Metanephros (tissue), 1 donor: ENCODE data around the gene CES2. TPM values are rescaled to one million over a fixed set of nuclear protein-coding genes. Genes with fewer than 3 reads are reported as not detected.

Source experiments
- total RNA-seq: library from RNA; depleted of rRNA; stranded (reverse); fragments of >200 nt; gene quantifications from one replicate; pipeline ENCODE4 v1.2.3, GENCODE V29; 2014

CES2 gene
- total RNA-seq, result 35.0 TPM

GRCh38 chr16:66935314-66936011 is at the start of gene CES2:
Gene CES2 (plus strand): TSS chr16:66935516. CDS start chr16:66935636, 120 bp downstream.

GRCh38 chr16:66918803-66919568 is 16.3 kb upstream of the CES2 start, which contains the start of gene CDH16:
Gene CDH16 (minus strand): TSS chr16:66918885. CDS start chr16:66918065, 820 bp downstream.

GRCh38 chr16:66925322-66925840 is 9.9 kb upstream of the CES2 start, which contains the start of gene RRAD:
Gene RRAD (minus strand): TSS chr16:66925535. CDS start chr16:66925179, 356 bp downstream.

GRCh38 chr16:66934138-66934838 is 1.0 kb upstream of the CES2 start, which contains the start of gene CIAO2B:
Gene CIAO2B (minus strand): TSS chr16:66934402. CDS start chr16:66934364, 38 bp downstream.

GRCh38 chr16:66961065-66961744 is 25.9 kb downstream of the CES2 start, which contains the start of gene CES3:
Gene CES3 (plus strand): TSS chr16:66961266. CDS start chr16:66961308, 42 bp downstream.

GRCh38 chr16:66988197-66988788 is 53.0 kb downstream of the CES2 start, which contains the start of gene CES4A:
Gene CES4A (plus strand): TSS chr16:66988589. CDS start chr16:66988773, 184 bp downstream.

Other genes starting within 250 kb of the CES2 start
- 89.0 TPM for gene CMTM4, start 238.8 kb upstream of the CES2 start, total RNA-seq
- 124 TPM for gene DYNC1LI2, start 183.9 kb upstream of the CES2 start, total RNA-seq
- gene TERB1, start 133.9 kb upstream of the CES2 start, total RNA-seq, result not detected
- 43.7 TPM for gene NAE1, start 104.5 kb upstream of the CES2 start, total RNA-seq
- 0.12 TPM for gene CA7, start 91.1 kb upstream of the CES2 start, total RNA-seq
- 13.1 TPM for gene PDP2, start 55.0 kb upstream of the CES2 start, total RNA-seq
- 479 TPM for gene CDH16, start 16.6 kb upstream of the CES2 start, total RNA-seq
- 21.4 TPM for gene RRAD, start 10.0 kb upstream of the CES2 start, total RNA-seq
- gene CIAO2B, start 1.1 kb upstream of the CES2 start, total RNA-seq, result 77.7 TPM
- 3.1 TPM for gene CES3, start 25.8 kb downstream of the CES2 start, total RNA-seq
- gene CES4A, start 53.1 kb downstream of the CES2 start, total RNA-seq, result 6.5 TPM
- 69.7 TPM for gene CBFB, start 93.6 kb downstream of the CES2 start, total RNA-seq
- 26.0 TPM for gene PHAF1, start 174.4 kb downstream of the CES2 start, total RNA-seq
- 21.1 TPM for gene B3GNT9, start 215.5 kb downstream of the CES2 start, total RNA-seq
- 9.1 TPM for gene TRADD, start 224.4 kb downstream of the CES2 start, total RNA-seq
- gene FBXL8, start 224.4 kb downstream of the CES2 start, total RNA-seq, result 4.6 TPM
- 5.6 TPM for gene HSF4, start 229.2 kb downstream of the CES2 start, total RNA-seq
- gene NOL3, start 235.0 kb downstream of the CES2 start, total RNA-seq, result 9.5 TPM
- 50.2 TPM for gene MATCAP1, start 248.4 kb downstream of the CES2 start, total RNA-seq